ENCODE data around the gene RPS5. TPM values are rescaled to one million over a fixed set of nuclear protein-coding genes. Genes with fewer than 3 reads are reported as not detected.

RPS5 gene
- polyA plus RNA-seq, 1 experiment, result 1,927 TPM

DNA sequence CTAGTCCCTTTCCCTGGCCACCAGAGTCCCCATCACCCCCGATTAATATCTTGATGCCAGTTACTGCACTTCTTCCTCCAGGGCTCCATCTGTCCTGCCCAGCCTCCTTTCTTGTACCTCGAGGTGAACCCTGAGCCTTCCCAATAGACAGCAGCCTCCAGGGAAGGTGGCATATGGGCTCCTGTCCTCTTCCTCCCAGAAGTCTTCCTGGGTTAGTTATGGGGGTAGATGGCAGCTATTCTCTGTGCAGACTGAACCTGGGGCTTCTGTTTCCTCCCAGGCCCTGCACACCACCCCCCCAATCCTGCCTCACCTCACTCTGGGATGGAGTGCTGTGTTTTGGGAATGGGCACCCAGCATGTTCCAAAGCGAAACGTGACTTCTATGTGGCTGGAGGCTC, 11.0 kb downstream of the RPS5 start:
- no peaks in the 10 kb centered on the region; the same call in 1 of the 2 replicates for H3K9me3 ChIP-seq (ENCODE audit: control insufficient read depth, insufficient read depth, low read length)
- H3K27me3 ChIP-seq (ENCODE audit: control insufficient read depth, insufficient read depth, low read length), result no peaks in the 10 kb centered on the region
- TF ChIP-seq, protein P1, sequence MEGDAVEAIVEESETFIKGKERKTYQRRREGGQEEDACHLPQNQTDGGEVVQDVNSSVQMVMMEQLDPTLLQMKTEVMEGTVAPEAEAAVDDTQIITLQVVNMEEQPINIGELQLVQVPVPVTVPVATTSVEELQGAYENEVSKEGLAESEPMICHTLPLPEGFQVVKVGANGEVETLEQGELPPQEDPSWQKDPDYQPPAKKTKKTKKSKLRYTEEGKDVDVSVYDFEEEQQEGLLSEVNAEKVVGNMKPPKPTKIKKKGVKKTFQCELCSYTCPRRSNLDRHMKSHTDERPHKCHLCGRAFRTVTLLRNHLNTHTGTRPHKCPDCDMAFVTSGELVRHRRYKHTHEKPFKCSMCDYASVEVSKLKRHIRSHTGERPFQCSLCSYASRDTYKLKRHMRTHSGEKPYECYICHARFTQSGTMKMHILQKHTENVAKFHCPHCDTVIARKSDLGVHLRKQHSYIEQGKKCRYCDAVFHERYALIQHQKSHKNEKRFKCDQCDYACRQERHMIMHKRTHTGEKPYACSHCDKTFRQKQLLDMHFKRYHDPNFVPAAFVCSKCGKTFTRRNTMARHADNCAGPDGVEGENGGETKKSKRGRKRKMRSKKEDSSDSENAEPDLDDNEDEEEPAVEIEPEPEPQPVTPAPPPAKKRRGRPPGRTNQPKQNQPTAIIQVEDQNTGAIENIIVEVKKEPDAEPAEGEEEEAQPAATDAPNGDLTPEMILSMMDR (IDR thresholded peaks at IDR 0.05; ENCODE audit: low read depth, low read length), result no peak
- H3K27ac ChIP-seq (ENCODE audit: low read depth, low read length), result no peak overlapping the region
- POLR2A ChIA-PET, result no interaction called here
- CTCF ChIA-PET, result no interaction called here
- no peak overlapping the region for H3K4me3 ChIP-seq (ENCODE audit: low read depth, low read length)
- DNase-seq (ENCODE audit: low read depth, low spot score), result no peak

DNA sequence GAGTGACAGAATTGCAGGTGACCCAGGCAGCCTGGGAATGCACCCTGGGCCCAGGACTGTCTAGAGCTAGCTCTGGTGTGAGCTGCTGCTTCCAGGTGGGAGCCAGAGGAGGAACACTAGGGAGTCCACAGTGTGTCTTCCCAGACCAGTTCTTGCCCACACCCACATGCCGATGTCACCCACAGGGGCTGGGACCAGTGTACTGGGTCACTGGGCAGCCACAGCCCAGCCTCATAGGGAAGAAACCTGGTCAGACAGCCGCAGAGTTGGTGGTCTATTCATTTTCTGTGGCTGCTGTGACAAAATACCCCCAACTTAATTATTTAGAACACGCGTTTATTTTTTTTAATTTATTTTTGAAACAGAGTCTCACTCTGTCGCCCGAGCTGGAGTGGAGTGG, 11.5 kb downstream of the RPS5 start:
- no peaks in the 10 kb centered on the region for H3K27me3 ChIP-seq (ENCODE audit: control insufficient read depth, insufficient read depth, low read length)
- H3K4me3 ChIP-seq (ENCODE audit: low read depth, low read length), result no peak overlapping the region
- POLR2A ChIA-PET, result no interaction called here
- no peak for DNase-seq (ENCODE audit: low read depth, low spot score)
- no peaks in the 10 kb centered on the region; the same call in 1 of the 2 replicates for H3K9me3 ChIP-seq (ENCODE audit: control insufficient read depth, insufficient read depth, low read length)
- TF ChIP-seq, protein P1 (IDR thresholded peaks at IDR 0.05; ENCODE audit: low read depth, low read length), result no peak
- H3K27ac ChIP-seq (ENCODE audit: low read depth, low read length), result no peak overlapping the region
- CTCF ChIA-PET, result no interaction called here

DNA sequence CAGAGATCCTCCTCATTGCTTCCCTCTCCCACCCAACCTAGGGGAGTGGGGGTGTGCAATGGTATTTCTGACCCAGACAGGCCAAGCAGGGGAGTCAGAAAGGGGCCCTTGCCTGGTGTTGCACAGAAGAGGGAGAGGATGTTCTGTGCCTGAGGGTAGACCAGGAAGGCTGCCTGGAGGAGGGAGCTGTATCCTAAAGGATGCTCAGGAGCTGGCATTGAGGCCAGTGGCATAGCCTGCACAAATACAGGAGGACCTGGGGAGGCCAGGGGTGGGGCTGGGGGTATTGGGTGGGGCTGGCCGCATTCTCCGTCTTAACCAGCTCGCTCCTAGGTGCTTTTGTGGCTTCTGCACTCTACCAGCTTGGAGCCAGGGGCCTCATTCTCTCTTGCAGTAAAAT, 12.8 kb downstream of the RPS5 start:
- H3K4me3 ChIP-seq (ENCODE audit: low read depth, low read length), result no peak overlapping the region
- ChIA-PET CTCF (no interaction called here), POLR2A (no interaction called here)
- no peak for DNase-seq (ENCODE audit: low read depth, low spot score)
- no peaks in the 10 kb centered on the region for H3K27me3 ChIP-seq (ENCODE audit: control insufficient read depth, insufficient read depth, low read length)
- H3K9me3 ChIP-seq (ENCODE audit: control insufficient read depth, insufficient read depth, low read length), result no peaks in the 10 kb centered on the region; the same call in 1 of the 2 replicates
- TF ChIP-seq, protein P1 (IDR thresholded peaks at IDR 0.05; ENCODE audit: low read depth, low read length), result no peak
- no peak overlapping the region for H3K27ac ChIP-seq (ENCODE audit: low read depth, low read length)

DNA sequence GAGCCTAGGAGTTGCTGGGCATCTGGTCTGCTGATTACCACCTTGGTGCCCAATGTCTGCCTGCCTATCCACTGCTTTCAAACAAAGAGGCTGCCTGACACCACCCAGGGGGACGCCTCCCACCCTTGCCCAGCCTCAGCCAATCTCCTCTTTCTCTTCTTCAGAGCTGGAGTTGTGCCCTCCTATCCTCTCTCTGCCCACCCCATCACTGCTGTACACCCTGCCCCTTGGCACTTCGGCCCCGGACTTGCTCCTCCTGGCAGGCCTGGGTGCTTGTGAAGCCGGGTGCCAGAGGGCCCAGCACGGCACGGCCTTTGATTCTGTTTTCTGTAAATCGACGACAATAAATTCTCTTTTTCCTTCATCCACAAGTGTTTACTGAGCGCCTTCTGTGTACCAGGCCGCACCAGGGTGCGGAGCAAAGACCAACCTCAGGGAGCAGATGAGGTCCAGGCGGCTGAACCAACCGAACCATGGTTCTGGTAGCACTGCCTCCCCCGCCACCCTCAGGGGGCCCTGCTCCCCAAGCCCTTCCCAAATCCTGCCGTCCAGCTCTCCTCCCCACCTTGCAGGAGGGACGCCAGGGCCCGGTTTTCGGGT, 13.3 kb downstream of the RPS5 start:
- Histone ChIP-seq H3K27ac (ENCODE audit: low read depth, low read length) (peak overlapping the region; percentile 31), H3K4me3 (ENCODE audit: low read depth, low read length) (peak overlapping the region; percentile 74), H3K9me3 (ENCODE audit: control insufficient read depth, insufficient read depth, low read length) (no peaks in the 10 kb centered on the region; the same call in 1 of the 2 replicates), H3K27me3 (ENCODE audit: control insufficient read depth, insufficient read depth, low read length) (no peaks in the 10 kb centered on the region)
- ChIA-PET CTCF (no interaction called here), POLR2A (no interaction called here)
- DNase-seq (ENCODE audit: low read depth, low spot score), result no peak
- TF ChIP-seq, protein P1 (IDR thresholded peaks at IDR 0.05; ENCODE audit: low read depth, low read length), result no peak

DNA sequence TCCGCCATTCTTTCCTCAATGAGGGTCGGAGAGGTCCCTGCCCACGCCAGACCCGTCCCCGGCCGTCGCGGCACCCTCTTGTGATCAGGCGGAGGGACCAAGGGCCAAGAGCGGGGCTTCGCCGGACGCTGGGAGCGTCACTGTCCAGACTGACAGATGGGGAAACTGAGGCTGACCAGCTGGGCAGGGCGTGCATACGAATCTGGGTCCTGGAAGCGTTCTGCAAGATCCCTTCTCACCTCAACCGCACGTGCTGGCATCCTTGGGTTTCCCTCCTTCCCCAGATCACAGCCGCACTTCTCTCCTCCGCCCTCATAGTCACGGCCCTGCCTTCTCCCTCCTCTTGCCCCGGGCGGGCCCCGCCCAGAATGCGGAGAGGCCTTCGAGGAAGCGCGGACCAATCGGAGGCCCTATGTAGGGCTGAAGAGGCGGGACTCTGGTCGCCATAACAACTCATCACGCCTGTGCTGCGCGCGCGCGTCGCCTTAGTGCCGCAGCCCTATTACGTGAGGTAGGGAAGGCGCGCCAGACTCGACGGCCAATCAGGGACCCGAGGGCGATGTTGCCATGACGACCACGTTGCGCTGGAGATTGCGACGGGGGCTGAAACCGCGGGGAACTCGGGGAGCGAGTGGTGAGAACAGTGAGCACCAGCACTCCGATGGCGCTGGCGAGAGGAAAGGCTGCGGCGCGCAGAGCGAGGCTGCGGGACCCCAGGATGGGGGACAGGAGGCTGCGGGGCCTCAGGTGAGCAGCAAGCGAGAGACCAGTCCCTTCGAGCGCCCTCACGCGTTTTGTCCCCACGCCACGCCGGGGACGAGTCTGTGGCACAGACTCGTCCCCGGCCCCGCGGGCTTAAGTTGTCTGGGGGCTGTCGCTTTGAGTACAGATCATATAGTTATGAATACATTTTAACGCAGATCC, 14.1 kb downstream of the RPS5 start:
- Histone ChIP-seq H3K27me3 (ENCODE audit: control insufficient read depth, insufficient read depth, low read length) (no peaks in the 10 kb centered on the region), H3K27ac (ENCODE audit: low read depth, low read length) (peak overlapping the region; percentile 52), H3K9me3 (ENCODE audit: control insufficient read depth, insufficient read depth, low read length) (no peaks in the 10 kb centered on the region; the same call in 1 of the 2 replicates), H3K4me3 (ENCODE audit: low read depth, low read length) (peak overlapping the region; percentile 79)
- peak; percentile 99 for DNase-seq (ENCODE audit: low read depth, low spot score)
- ChIA-PET POLR2A (no interaction called here), CTCF (no interaction called here)
- TF ChIP-seq, protein P1 (IDR thresholded peaks at IDR 0.05; ENCODE audit: low read depth, low read length), result no peak
